Thoracic aorta (tissue), 2 donors: ENCODE measurements around the gene IGSF21. TPM values are rescaled to one million over a fixed set of nuclear protein-coding genes. Genes with fewer than 3 reads are reported as not detected.

Source experiments
- ATAC-seq: fragments of 150-250 bp; one replicate; pipeline ENCODE4 v1.8.0; 2017; ENCODE audit warnings: low read depth; ENCODE audit not compliant: insufficient number of reproducible peaks, low FRiP score
- DNase-seq: peaks from one replicate; pipeline ENCODE4 v3.0.0-alpha.2; 2020; ENCODE audit warnings: low spot score
- H3K27ac ChIP-seq, 2 donors: fragments of 200-600 bp; sonication (generic); 1 replicate in 1 of 2; 2 replicates in 1 of 2; pipeline ENCODE4 v1.5.1; 2016; ENCODE audit warnings: mild to moderate bottlenecking in 2 of 2, moderate library complexity in 2 of 2
- H3K27me3 ChIP-seq: fragments of 200-600 bp; sonication (generic); replicated peaks from 2 replicates; pipeline ENCODE4 v1.6.0; 2016; ENCODE audit warnings: mild to moderate bottlenecking; ENCODE audit not compliant: insufficient read depth
- H3K36me3 ChIP-seq: fragments of 200-600 bp; sonication (generic); one replicate; pipeline ENCODE4 v1.5.1; 2016
- H3K4me1 ChIP-seq, 2 donors: fragments of 200-600 bp; sonication (generic); 1 replicate in 1 of 2; 2 replicates in 1 of 2; pipeline versions ENCODE4 v1.5.1 to v1.6.0; 2016; ENCODE audit warnings: low read depth in 2 of 2, mild to moderate bottlenecking in 1 of 2; ENCODE audit not compliant: control insufficient read depth in 1 of 2
- H3K4me3 ChIP-seq: fragments of 200-600 bp; sonication (generic); 2 replicates; pipeline ENCODE4 v1.5.1; 2016; ENCODE audit warnings: mild to moderate bottlenecking
- H3K9me3 ChIP-seq: fragments of 200-600 bp; sonication (generic); 2 replicates; pipeline ENCODE4 v1.5.1; 2016
- CTCF ChIP-seq: fragments of 200-600 bp; sonication (generic); IDR thresholded peaks from one replicate; pipeline ENCODE4 v1.5.1; 2019; ENCODE audit warnings: antibody characterized with exemption
- total RNA-seq, 2 donors: library from RNA; depleted of rRNA; stranded (reverse); fragments of >200 nt; gene quantifications; one replicate each; pipeline versions ENCODE4 v1.1.0 to v1.2.3, GENCODE V29; 2016

IGSF21 gene
- 10 to 100 TPM in 1 of 2 donors, 1 to 10 TPM in 1; 5.0 to 10.9 TPM for total RNA-seq

- TF ChIP-seq CTCF: no peak
- no peak for DNase-seq
- H3K4me1 ChIP-seq: peaks cover 16 to 37% of the 10 kb centered on the region in 2 donors
- no peaks in the 10 kb centered on the region for H3K9me3 ChIP-seq
- ATAC-seq: no peak
- peaks cover 8% of the 10 kb centered on the region for H3K27me3 ChIP-seq
- H3K36me3 ChIP-seq: no peaks in the 10 kb centered on the region
- H3K27ac ChIP-seq: no peak within 1 kb of the TSS
- peak within 1 kb of the TSS; percentile 63 for H3K4me3 ChIP-seq
Measured at GRCh38 chr1:18107369-18108298, at the start of gene IGSF21. TSS of gene IGSF21 (plus strand) at chr1:18107798. CDS start at chr1:18108129, 331 bp downstream.

- DNase-seq: no peak
- Histone ChIP-seq H3K27ac (no peak overlapping the region), H3K9me3 (no peaks in the 10 kb centered on the region), H3K4me1 (no peaks in the 10 kb centered on the region), H3K27me3 (no peaks in the 10 kb centered on the region), H3K4me3 (no peak overlapping the region), H3K36me3 (no peaks in the 10 kb centered on the region)
- no peak for TF ChIP-seq CTCF
- no peak for ATAC-seq
Measured at GRCh38 chr1:18058206-18058921, 49.2 kb upstream of the IGSF21 start.

- Histone ChIP-seq H3K4me1 (no peaks in the 10 kb centered on the region), H3K4me3 (no peak overlapping the region), H3K36me3 (no peaks in the 10 kb centered on the region), H3K9me3 (no peaks in the 10 kb centered on the region), H3K27me3 (no peaks in the 10 kb centered on the region), H3K27ac (no peak overlapping the region)
- TF ChIP-seq CTCF: no peak
- DNase-seq (no peak), ATAC-seq (no peak)
Measured at GRCh38 chr1:18058981-18059605, 48.5 kb upstream of the IGSF21 start.

- Histone ChIP-seq H3K27ac (no peak overlapping the region), H3K9me3 (no peaks in the 10 kb centered on the region), H3K4me1 (no peaks in the 10 kb centered on the region), H3K4me3 (no peak overlapping the region), H3K36me3 (no peaks in the 10 kb centered on the region), H3K27me3 (no peaks in the 10 kb centered on the region)
- no peak for TF ChIP-seq CTCF
- DNase-seq (no peak), ATAC-seq (no peak)
Measured at GRCh38 chr1:18060366-18060765, 47.2 kb upstream of the IGSF21 start.

GRCh38 chr1:18062185-18062584 is 45.4 kb upstream of the IGSF21 start:
- no peaks in the 10 kb centered on the region for H3K4me1 ChIP-seq
- no peak overlapping the region for H3K4me3 ChIP-seq
- ATAC-seq: no peak
- no peak overlapping the region for H3K27ac ChIP-seq
- H3K9me3 ChIP-seq: no peaks in the 10 kb centered on the region
- no peak for DNase-seq
- TF ChIP-seq CTCF: no peak
- no peaks in the 10 kb centered on the region for H3K27me3 ChIP-seq
- H3K36me3 ChIP-seq: no peaks in the 10 kb centered on the region
